Naive B cell (primary cell): ENCODE measurements around the gene SPINK5. TPM values are rescaled to one million over a fixed set of nuclear protein-coding genes. Genes with fewer than 3 reads are reported as not detected.
"Not testable (repeated sequence)": the region's sequence is repeated elsewhere in the genome, so short reads cannot be mapped to it uniquely, and the experiment has no call there.

Experiments used
- ATAC-seq, 2 donors: fragments of 150-1000 bp; cut with Tn5 transposase; 2 replicates each; pipeline ENCODE4 v1.10.0; 2021; ENCODE audit warnings: low read depth in 2 of 2, mild to moderate bottlenecking in 2 of 2, moderate library complexity in 2 of 2
- DNase-seq: peaks from one replicate; pipeline ENCODE4 v3.0.0; 2022
- H3K27ac Mint-ChIP-seq, 6 donors: one replicate each; pipeline ENCODE4 v1.8.0; 2020 to 2022; ENCODE audit warnings: mild to moderate bottlenecking in 6 of 6, mixed read lengths in 6 of 6, moderate library complexity in 5 of 6, inconsistent platforms in 2 of 6
- H3K27me3 Mint-ChIP-seq, 3 donors: one replicate each; pipeline ENCODE4 v1.8.0; 2021 to 2022; ENCODE audit warnings: mixed read lengths in 3 of 3, mild to moderate bottlenecking in 1 of 3
- H3K36me3 Mint-ChIP-seq, 2 donors: one replicate each; pipeline ENCODE4 v1.8.0; 2020 to 2022; ENCODE audit warnings: mixed read lengths in 2 of 2, inconsistent platforms in 1 of 2, mild to moderate bottlenecking in 1 of 2
- H3K4me1 Mint-ChIP-seq, 3 donors: one replicate each; pipeline ENCODE4 v1.8.0; 2020 to 2022; ENCODE audit warnings: mixed read lengths in 3 of 3, inconsistent platforms in 1 of 3, mild to moderate bottlenecking in 1 of 3, moderate library complexity in 1 of 3
- H3K4me3 Mint-ChIP-seq, 8 donors: one replicate each; pipeline ENCODE4 v1.8.0; 2020 to 2022; ENCODE audit warnings: mild to moderate bottlenecking in 8 of 8, mixed read lengths in 8 of 8, moderate library complexity in 8 of 8, inconsistent platforms in 2 of 8
- H3K9me3 Mint-ChIP-seq, 7 donors: one replicate each; pipeline ENCODE4 v1.8.0; 2020 to 2022; ENCODE audit warnings: mixed read lengths in 7 of 7, mild to moderate bottlenecking in 5 of 7, inconsistent platforms in 2 of 7, moderate library complexity in 1 of 7
- polyA plus RNA-seq, 6 donors: library from polyadenylated mRNA; unstranded; fragments of 300-500 nt; fragmentation: Illumina TruSeq; gene quantifications; one replicate each; pipeline ENCODE4 v1.2.3, GENCODE V29; 2021; ENCODE audit warnings: low read depth in 6 of 6

SPINK5 gene, protein sequence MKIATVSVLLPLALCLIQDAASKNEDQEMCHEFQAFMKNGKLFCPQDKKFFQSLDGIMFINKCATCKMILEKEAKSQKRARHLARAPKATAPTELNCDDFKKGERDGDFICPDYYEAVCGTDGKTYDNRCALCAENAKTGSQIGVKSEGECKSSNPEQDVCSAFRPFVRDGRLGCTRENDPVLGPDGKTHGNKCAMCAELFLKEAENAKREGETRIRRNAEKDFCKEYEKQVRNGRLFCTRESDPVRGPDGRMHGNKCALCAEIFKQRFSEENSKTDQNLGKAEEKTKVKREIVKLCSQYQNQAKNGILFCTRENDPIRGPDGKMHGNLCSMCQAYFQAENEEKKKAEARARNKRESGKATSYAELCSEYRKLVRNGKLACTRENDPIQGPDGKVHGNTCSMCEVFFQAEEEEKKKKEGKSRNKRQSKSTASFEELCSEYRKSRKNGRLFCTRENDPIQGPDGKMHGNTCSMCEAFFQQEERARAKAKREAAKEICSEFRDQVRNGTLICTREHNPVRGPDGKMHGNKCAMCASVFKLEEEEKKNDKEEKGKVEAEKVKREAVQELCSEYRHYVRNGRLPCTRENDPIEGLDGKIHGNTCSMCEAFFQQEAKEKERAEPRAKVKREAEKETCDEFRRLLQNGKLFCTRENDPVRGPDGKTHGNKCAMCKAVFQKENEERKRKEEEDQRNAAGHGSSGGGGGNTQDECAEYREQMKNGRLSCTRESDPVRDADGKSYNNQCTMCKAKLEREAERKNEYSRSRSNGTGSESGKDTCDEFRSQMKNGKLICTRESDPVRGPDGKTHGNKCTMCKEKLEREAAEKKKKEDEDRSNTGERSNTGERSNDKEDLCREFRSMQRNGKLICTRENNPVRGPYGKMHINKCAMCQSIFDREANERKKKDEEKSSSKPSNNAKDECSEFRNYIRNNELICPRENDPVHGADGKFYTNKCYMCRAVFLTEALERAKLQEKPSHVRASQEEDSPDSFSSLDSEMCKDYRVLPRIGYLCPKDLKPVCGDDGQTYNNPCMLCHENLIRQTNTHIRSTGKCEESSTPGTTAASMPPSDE
- not detected for polyA plus RNA-seq

DNA sequence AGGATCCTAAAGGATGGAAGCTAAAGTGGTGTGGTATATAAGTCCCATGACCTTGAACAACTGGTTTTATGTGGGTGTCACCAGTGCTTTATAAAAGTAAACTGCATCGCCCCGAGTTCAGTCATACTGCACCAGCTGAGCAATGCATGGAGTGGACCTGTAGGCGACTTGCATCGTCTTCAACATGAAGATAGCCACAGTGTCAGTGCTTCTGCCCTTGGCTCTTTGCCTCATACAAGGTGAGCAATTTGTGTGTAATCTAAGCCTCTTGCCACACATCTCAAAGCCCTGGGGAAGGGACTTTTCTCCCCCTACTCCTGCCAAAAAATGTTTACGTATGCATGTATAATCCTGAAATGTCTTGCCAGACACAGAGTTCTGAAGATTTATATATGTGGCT lies at the start of gene SPINK5:
TSS of gene SPINK5 (plus strand) at position 120 of the 400 bp plus-strand sequence. CDS start at position 185, 65 bp downstream.
- no peak for ATAC-seq
- no peaks in the 10 kb centered on the region for H3K36me3 Mint-ChIP-seq
- H3K4me3 Mint-ChIP-seq = no peak within 1 kb of the TSS

GRCh38 chr5:148014276-148014675 lies 49.5 kb upstream of the SPINK5 start:
- Mint-ChIP-seq H3K4me3 (no peak overlapping the region), H3K27ac (no peak overlapping the region), H3K9me3 (peaks cover 0 to 2% (median 0%) of the 10 kb centered on the region in 7 donors), H3K4me1 (no peaks in the 10 kb centered on the region), H3K36me3 (no peaks in the 10 kb centered on the region), H3K27me3 (no peaks in the 10 kb centered on the region)
- no peak for DNase-seq
- no peak for ATAC-seq

More for the DNA sequence above, at the start of gene SPINK5:
- no peaks in the 10 kb centered on the region for H3K4me1 Mint-ChIP-seq
- no peak for DNase-seq
- H3K9me3 Mint-ChIP-seq = peaks cover 0 to 5% (median 0%) of the 10 kb centered on the region in 7 donors
- no peak within 1 kb of the TSS for H3K27ac Mint-ChIP-seq
- no peaks in the 10 kb centered on the region for H3K27me3 Mint-ChIP-seq

DNA sequence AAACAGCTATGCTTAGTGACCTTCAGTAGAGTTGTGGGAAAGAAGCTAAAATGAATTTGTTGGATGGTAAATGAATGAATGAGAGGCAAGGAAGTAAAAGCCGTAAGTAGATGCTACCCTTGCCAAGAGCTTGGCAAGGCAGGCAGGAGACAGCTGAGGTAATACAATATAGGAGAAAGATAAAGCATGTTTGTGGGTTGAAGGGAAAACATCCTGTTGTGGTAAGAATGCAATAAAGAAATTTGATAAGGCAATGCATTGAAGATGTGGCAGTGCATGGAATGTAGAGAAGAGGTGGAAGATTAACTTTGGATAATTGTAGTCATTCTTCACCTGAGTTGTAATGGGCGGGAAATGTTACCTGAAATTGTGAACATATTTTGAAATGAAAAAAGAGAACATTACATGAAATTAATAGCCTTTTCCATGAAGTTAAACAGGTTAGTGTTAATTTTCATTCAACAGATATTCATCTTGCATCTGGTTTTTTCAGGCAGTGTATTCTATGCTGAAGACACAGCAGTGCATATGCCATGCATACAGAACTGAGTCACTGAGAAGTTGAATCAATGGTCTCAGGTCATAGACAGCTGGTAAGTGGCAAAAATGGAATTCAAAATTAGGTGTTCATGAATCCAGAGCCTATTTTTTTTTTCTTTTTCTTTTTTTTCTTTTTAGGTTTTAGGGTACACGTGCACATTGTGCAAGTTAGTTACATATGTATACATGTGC lies 43.4 kb upstream of the SPINK5 start:
- ATAC-seq = no peak
- H3K27me3 Mint-ChIP-seq = no peaks in the 10 kb centered on the region
- DNase-seq = no peak
- no peaks in the 10 kb centered on the region for H3K36me3 Mint-ChIP-seq
- no peak overlapping the region for H3K4me3 Mint-ChIP-seq
- H3K4me1 Mint-ChIP-seq = no peaks in the 10 kb centered on the region
- peaks cover 0 to 5% (median 3%) of the 10 kb centered on the region in 7 donors for H3K9me3 Mint-ChIP-seq
- no peak overlapping the region for H3K27ac Mint-ChIP-seq

- Mint-ChIP-seq H3K27me3 (no peaks in the 10 kb centered on the region), H3K36me3 (no peaks in the 10 kb centered on the region), H3K4me1 (no peaks in the 10 kb centered on the region), H3K4me3 (no peak overlapping the region), H3K9me3 (peaks cover 0 to 7% (median 2%) of the 10 kb centered on the region in 7 donors), H3K27ac (no peak overlapping the region)
- DNase-seq (no peak), ATAC-seq (no peak)
Observed at GRCh38 chr5:148027505-148027904, 36.3 kb upstream of the SPINK5 start.

- no peaks in the 10 kb centered on the region for H3K27me3 Mint-ChIP-seq
- no peaks in the 10 kb centered on the region for H3K36me3 Mint-ChIP-seq
- no peak overlapping the region for H3K27ac Mint-ChIP-seq
- ATAC-seq (no peak), DNase-seq (no peak)
- no peak overlapping the region for H3K4me3 Mint-ChIP-seq
- no peaks in the 10 kb centered on the region for H3K4me1 Mint-ChIP-seq
- H3K9me3 Mint-ChIP-seq = peaks cover 0 to 7% (median 2%) of the 10 kb centered on the region in 7 donors
Observed at GRCh38 chr5:148029131-148029530, 34.6 kb upstream of the SPINK5 start.

GRCh38 chr5:148033134-148033533 lies 30.6 kb upstream of the SPINK5 start:
- ATAC-seq = no peak
- no peaks in the 10 kb centered on the region for H3K36me3 Mint-ChIP-seq
- peaks cover 0 to 5% (median 0%) of the 10 kb centered on the region in 3 donors for H3K27me3 Mint-ChIP-seq
- H3K9me3 Mint-ChIP-seq = peaks cover 0 to 7% (median 0%) of the 10 kb centered on the region in 7 donors
- H3K4me1 Mint-ChIP-seq = no peaks in the 10 kb centered on the region
- H3K27ac Mint-ChIP-seq = no peak overlapping the region
- no peak for DNase-seq
- H3K4me3 Mint-ChIP-seq = no peak overlapping the region

- ATAC-seq (no peak), DNase-seq (no peak)
- H3K4me3 Mint-ChIP-seq = no peak overlapping the region
- no peaks in the 10 kb centered on the region for H3K36me3 Mint-ChIP-seq
- H3K4me1 Mint-ChIP-seq = no peaks in the 10 kb centered on the region
- peaks cover 0 to 5% (median 0%) of the 10 kb centered on the region in 3 donors for H3K27me3 Mint-ChIP-seq
- H3K27ac Mint-ChIP-seq = no peak overlapping the region
- H3K9me3 Mint-ChIP-seq = peaks cover 0 to 2% (median 0%) of the 10 kb centered on the region in 7 donors
Observed at GRCh38 chr5:148035676-148036075, 28.1 kb upstream of the SPINK5 start.

GRCh38 chr5:148042881-148043280 lies 20.9 kb upstream of the SPINK5 start:
- H3K27me3 Mint-ChIP-seq = no peaks in the 10 kb centered on the region
- no peak overlapping the region for H3K4me3 Mint-ChIP-seq
- no peaks in the 10 kb centered on the region for H3K36me3 Mint-ChIP-seq
- no peak for DNase-seq
- no peaks in the 10 kb centered on the region for H3K4me1 Mint-ChIP-seq
- ATAC-seq = no peak
- H3K9me3 Mint-ChIP-seq = peaks cover 0 to 6% (median 0%) of the 10 kb centered on the region in 7 donors
- no peak overlapping the region for H3K27ac Mint-ChIP-seq

DNA sequence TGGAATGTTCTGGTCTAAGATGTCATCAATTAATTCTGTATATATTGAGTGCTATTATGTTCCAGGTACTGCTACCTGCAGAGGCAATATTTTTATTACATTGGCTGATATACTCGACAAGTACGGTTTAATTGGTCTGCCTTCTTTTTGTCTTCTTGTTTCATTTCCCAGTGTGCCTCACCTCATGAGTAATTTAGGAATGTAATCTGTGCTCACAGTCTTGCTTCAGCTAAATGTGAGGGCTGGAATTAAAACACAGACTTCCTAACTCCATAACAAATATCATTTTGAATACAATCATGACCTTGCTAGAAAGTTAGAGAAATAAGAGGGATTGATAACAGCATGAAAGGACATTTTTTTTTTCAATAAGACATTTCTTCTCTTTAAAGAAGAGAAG lies 20.1 kb upstream of the SPINK5 start:
- Mint-ChIP-seq H3K4me1 (no peaks in the 10 kb centered on the region), H3K9me3 (peaks cover 0 to 6% (median under 1%) of the 10 kb centered on the region in 7 donors), H3K4me3 (no peak overlapping the region), H3K27ac (no peak overlapping the region), H3K36me3 (no peaks in the 10 kb centered on the region), H3K27me3 (no peaks in the 10 kb centered on the region)
- DNase-seq = no peak
- no peak for ATAC-seq

- H3K27me3 Mint-ChIP-seq, H3K4me3 Mint-ChIP-seq, ATAC-seq, DNase-seq, H3K27ac Mint-ChIP-seq, H3K4me1 Mint-ChIP-seq: not testable (repeated sequence)
- H3K36me3 Mint-ChIP-seq = peaks cover 0 to 15% of the 10 kb centered on the region in 2 donors
- H3K9me3 Mint-ChIP-seq = peaks cover 17 to 51% (median 33%) of the 10 kb centered on the region in 7 donors
Observed at GRCh38 chr5:148055160-148055559, 8.6 kb upstream of the SPINK5 start.

GRCh38 chr5:148060309-148060708 lies 3.5 kb upstream of the SPINK5 start:
- no peaks in the 10 kb centered on the region for H3K4me1 Mint-ChIP-seq
- H3K4me3 Mint-ChIP-seq = no peak overlapping the region
- no peak for DNase-seq
- peaks cover 5 to 29% (median 18%) of the 10 kb centered on the region in 7 donors for H3K9me3 Mint-ChIP-seq
- H3K27ac Mint-ChIP-seq = no peak overlapping the region
- no peaks in the 10 kb centered on the region for H3K27me3 Mint-ChIP-seq
- no peak for ATAC-seq
- H3K36me3 Mint-ChIP-seq = peaks cover 0 to 10% of the 10 kb centered on the region in 2 donors

DNA sequence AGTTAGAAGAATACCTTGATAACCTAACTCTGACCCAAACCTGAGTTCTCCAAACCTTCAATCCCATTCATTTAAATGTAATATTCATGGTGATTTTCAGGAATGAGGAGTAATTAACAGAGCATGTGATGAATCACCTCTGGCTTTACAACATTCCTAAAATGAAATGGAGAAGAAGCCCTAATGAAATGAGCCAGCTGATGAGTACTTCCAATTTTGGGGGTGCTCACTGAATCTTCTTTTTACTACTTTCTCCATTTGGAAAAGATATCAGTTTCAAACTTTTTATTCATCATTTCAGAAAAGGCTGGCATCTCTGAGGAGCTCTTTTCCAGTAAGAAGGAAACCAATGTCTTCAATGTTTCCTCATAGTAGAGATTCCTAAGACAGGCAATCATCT lies 2.9 kb upstream of the SPINK5 start:
- Mint-ChIP-seq H3K9me3 (peaks cover 3 to 23% (median 12%) of the 10 kb centered on the region in 7 donors), H3K27ac (no peak overlapping the region), H3K4me3 (no peak overlapping the region), H3K4me1 (no peaks in the 10 kb centered on the region), H3K36me3 (peaks cover 0 to 7% of the 10 kb centered on the region in 2 donors), H3K27me3 (no peaks in the 10 kb centered on the region)
- no peak for DNase-seq
- no peak for ATAC-seq

- ATAC-seq (no peak), DNase-seq (no peak)
- Mint-ChIP-seq H3K4me1 (no peaks in the 10 kb centered on the region), H3K36me3 (no peaks in the 10 kb centered on the region), H3K9me3 (peaks cover 0 to 5% (median 0%) of the 10 kb centered on the region in 7 donors), H3K27ac (no peak overlapping the region), H3K4me3 (no peak overlapping the region), H3K27me3 (no peaks in the 10 kb centered on the region)
Observed at GRCh38 chr5:148070621-148071020, 6.8 kb downstream of the SPINK5 start.
